ENCODE data around the gene BCL2.

GRCh38 chr18:63088262-63088661 is 231.3 kb downstream of the BCL2 start:
- no peak for TF ChIP-seq CTCF (conservative IDR thresholded peaks at IDR 0.05; ENCODE audit: low read length)
- TF ChIP-seq EZH2phosphoT487 (IDR thresholded peaks at IDR 0.05; ENCODE audit: borderline replicate concordance, low read depth, low read length) = no peak
